OCI-LY7 (cell line): ENCODE data around the gene WDR87.

Experiments
- CTCF ChIP-seq: fragments of 200-600 bp; sonication (generic); conservative IDR thresholded peaks from 2 replicates; pipeline ENCODE4 v1.5.1; 2014; ENCODE audit warnings: mild to moderate bottlenecking, antibody characterized with exemption, low read length, moderate library complexity, mixed read lengths
- EZH2phosphoT487 ChIP-seq: fragments of 200-600 bp; sonication (generic); IDR thresholded peaks from 2 replicates; pipeline ENCODE4 v1.6.1; 2018; ENCODE audit warnings: low read depth, borderline replicate concordance, mild to moderate bottlenecking, mixed run types, antibody characterized with exemption, low read length, moderate library complexity, mixed read lengths

- no peak for TF ChIP-seq CTCF
- no peak for TF ChIP-seq EZH2phosphoT487
Observed at GRCh38 chr19:37953918-37954303, 47.5 kb upstream of the WDR87 start.
